Measurements from ENCODE around the gene NAPB. TPM values are rescaled to one million over a fixed set of nuclear protein-coding genes. Genes with fewer than 3 reads are reported as not detected.
A peak's percentile ranks its signal among the peaks of the same experiment; 100 is the strongest.
"Not testable (repeated sequence)": the region's sequence is repeated elsewhere in the genome, so short reads cannot be mapped to it uniquely, and the experiment has no call there.

NAPB gene
- 10 to 100 TPM in 1 of 3 donors, 1 to 10 TPM in 2; 6.1 to 11.2 (median 7.0) TPM for polyA plus RNA-seq

DNA sequence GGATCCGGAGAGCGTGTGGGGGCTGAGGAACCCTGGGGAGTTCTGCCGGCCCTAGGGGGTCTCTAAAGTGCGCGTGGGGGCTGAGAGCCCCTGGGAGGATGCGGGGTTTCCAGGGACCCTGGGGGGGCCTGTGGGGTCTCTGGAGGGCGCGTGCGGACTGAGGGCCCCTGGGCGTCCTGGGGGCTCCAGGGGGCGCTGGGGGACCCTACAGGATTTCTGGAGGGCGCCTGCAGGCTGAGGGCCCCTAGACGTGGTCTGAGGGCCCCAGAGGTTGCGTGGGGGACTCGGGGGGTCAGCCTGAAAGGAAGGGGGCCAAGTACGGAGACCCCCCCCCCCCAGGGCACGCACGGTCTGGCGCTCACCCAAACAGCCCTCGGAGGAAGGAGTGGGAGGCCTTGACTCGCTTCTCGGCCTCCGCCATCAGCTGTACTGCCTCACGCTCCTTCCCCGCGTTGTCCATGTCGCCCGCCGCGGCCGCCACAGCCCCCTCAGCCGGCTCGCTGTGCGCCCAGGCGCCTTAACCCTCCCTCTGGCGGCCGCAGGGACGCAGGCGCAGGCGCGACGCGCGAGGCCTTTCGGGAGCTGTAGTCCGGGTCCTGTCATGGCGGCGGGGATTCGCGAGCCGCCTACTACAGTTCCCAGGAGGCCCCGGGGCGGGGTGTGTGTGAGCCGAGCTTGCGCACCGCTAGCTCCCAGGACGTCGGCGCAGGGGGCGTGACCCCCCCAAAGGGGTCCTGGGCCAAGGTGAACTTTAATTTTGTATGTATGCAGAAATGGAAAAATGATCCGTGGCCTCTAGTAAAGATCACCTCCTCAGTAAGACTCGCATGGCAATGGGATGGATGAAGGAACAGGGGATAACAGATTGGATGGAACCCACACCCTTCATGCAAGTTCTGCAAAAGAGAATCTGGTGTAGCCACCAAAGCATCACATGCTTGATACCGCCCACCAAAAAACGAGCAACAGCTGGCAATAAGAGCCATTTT is at the start of gene NAPB:
Gene NAPB, minus strand, starts transcription at position 546 of the 989 bp plus-strand sequence. Its CDS starts 86 bp downstream, at position 460.
- Mint-ChIP-seq H3K9me3 (peaks cover 0 to 1% (median 0%) of the 10 kb centered on the region in 6 donors), H3K4me3 (peak within 1 kb of the TSS; percentile 83 to 96 (median 92)), H3K4me1 (peaks cover 43 to 49% of the 10 kb centered on the region in 2 donors), H3K27ac (peak within 1 kb of the TSS; percentile 69 to 89 (median 84)), H3K27me3 (ENCODE audit: low read depth in 3 of 3) (peaks cover 0 to 11% (median 2%) of the 10 kb centered on the region in 3 donors), H3K36me3 (no peaks in the 10 kb centered on the region)
- peak; percentile 90 to 92 (median 91) for DNase-seq

- peaks cover 3 to 12% (median 12%) of the 10 kb centered on the region in 3 donors for H3K36me3 Mint-ChIP-seq
- not testable (repeated sequence) for H3K4me3 Mint-ChIP-seq; DNase-seq; H3K27ac Mint-ChIP-seq; H3K27me3 Mint-ChIP-seq (ENCODE audit: low read depth in 3 of 3); H3K4me1 Mint-ChIP-seq
- peaks cover 3 to 24% (median 17%) of the 10 kb centered on the region in 6 donors for H3K9me3 Mint-ChIP-seq
Observed at GRCh38 chr20:23466961-23467360, 45.7 kb upstream of the NAPB start.

- Mint-ChIP-seq H3K4me3 (no peak overlapping the region), H3K9me3 (peaks cover 0 to 10% (median 2%) of the 10 kb centered on the region in 6 donors), H3K36me3 (peaks cover 0 to 4% (median 4%) of the 10 kb centered on the region in 3 donors), H3K4me1 (peaks cover 10 to 33% of the 10 kb centered on the region in 2 donors), H3K27me3 (ENCODE audit: low read depth in 3 of 3) (peaks cover 0 to 6% (median 0%) of the 10 kb centered on the region in 3 donors), H3K27ac (no peak overlapping the region)
- no peak for DNase-seq
Observed at GRCh38 chr20:23461180-23461579, 39.9 kb upstream of the NAPB start.

- Mint-ChIP-seq H3K4me1 (peaks cover 10 to 44% of the 10 kb centered on the region in 2 donors), H3K27ac (peak overlapping the region in 5 of 6 donors; percentile 25 to 92 (median 51))
Observed at GRCh38 chr20:23459461-23460150, 38.3 kb upstream of the NAPB start.

DNA sequence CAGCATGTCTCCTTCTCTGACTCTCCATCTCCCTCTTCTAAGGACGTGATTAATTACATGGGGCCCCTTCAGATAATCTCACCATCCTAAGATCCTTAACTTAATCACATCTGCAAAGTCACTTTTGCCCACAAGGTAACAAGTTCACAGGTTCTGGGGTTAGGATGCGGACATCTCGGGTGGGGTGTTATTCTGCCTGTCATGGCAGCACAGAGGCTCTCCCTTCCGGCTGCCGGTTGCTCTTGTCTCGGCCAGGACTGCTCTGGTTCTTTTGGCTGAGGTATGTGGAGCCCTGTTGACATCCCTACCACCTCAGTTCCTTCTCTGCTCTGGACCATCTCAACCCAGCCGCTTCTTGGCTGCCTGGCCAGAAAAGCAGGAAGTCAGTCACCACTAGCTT is 35.6 kb upstream of the NAPB start:
- peak; percentile 66 to 77 (median 72) for DNase-seq
- peak overlapping the region; percentile 66 to 89 (median 82) for H3K4me3 Mint-ChIP-seq
- H3K9me3 Mint-ChIP-seq, result no peaks in the 10 kb centered on the region
- peaks cover 7 to 49% of the 10 kb centered on the region in 2 donors for H3K4me1 Mint-ChIP-seq
- peaks cover 0 to 4% (median 2%) of the 10 kb centered on the region in 3 donors for H3K27me3 Mint-ChIP-seq (ENCODE audit: low read depth in 3 of 3)
- no peaks in the 10 kb centered on the region for H3K36me3 Mint-ChIP-seq
- peak overlapping the region in 4 of 6 donors; percentile 96 to 99 (median 98) for H3K27ac Mint-ChIP-seq

More at GRCh38 chr20:23459461-23460150, 38.3 kb upstream of the NAPB start:
- no peaks in the 10 kb centered on the region for H3K9me3 Mint-ChIP-seq
- peaks cover 0 to 4% (median 0%) of the 10 kb centered on the region in 3 donors for H3K36me3 Mint-ChIP-seq
- H3K4me3 Mint-ChIP-seq, result no peak overlapping the region
- H3K27me3 Mint-ChIP-seq (ENCODE audit: low read depth in 3 of 3), result peaks cover 0 to 3% (median 2%) of the 10 kb centered on the region in 3 donors
- no peak for DNase-seq

GRCh38 chr20:23456409-23456808 is 35.1 kb upstream of the NAPB start:
- Mint-ChIP-seq H3K36me3 (no peaks in the 10 kb centered on the region), H3K4me3 (peak overlapping the region; percentile 66 to 89 (median 82)), H3K27ac (peak overlapping the region in 4 of 6 donors; percentile 96 to 99 (median 98)), H3K9me3 (no peaks in the 10 kb centered on the region), H3K27me3 (ENCODE audit: low read depth in 3 of 3) (peaks cover 0 to 4% (median 2%) of the 10 kb centered on the region in 3 donors), H3K4me1 (peaks cover 4 to 49% of the 10 kb centered on the region in 2 donors)
- DNase-seq, result peak; percentile 73 to 79 (median 77)

DNA sequence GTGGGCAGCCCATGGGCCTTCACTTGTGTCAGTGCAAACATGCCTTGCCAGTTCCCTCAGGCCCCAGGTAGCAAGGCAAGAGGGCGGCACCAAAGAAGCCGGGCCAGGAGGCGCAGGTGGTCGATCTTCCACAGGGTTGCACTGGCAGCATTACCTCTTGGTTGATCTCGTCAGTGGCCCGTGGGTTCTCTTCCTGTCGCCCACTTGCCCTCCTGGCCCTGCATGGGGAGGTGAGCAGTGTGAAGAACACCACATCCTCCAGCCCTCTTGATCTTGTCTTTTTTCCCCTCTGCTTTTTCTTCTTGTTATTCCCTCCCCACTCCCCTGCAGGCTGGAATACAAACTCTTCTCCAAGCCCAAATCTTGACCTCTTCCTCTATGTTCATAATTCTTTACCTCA is 34.4 kb upstream of the NAPB start:
- Mint-ChIP-seq H3K27me3 (ENCODE audit: low read depth in 3 of 3) (peaks cover 0 to 4% (median 2%) of the 10 kb centered on the region in 3 donors), H3K4me3 (peak overlapping the region; percentile 66 to 89 (median 82)), H3K9me3 (no peaks in the 10 kb centered on the region), H3K36me3 (no peaks in the 10 kb centered on the region), H3K27ac (peak overlapping the region in 4 of 6 donors; percentile 96 to 99 (median 98)), H3K4me1 (peaks cover under 1 to 49% of the 10 kb centered on the region in 2 donors)
- peak; percentile 39 to 50 (median 48) for DNase-seq

- peak overlapping the region in 2 of 5 donors; percentile 8 to 50 for H3K4me3 Mint-ChIP-seq
- H3K27ac Mint-ChIP-seq, result peak overlapping the region in 4 of 6 donors; percentile 53 to 99 (median 97)
- H3K4me1 Mint-ChIP-seq, result peaks cover 5 to 54% of the 10 kb centered on the region in 2 donors
- no peak for DNase-seq
- peaks cover 0 to 4% (median 2%) of the 10 kb centered on the region in 3 donors for H3K27me3 Mint-ChIP-seq (ENCODE audit: low read depth in 3 of 3)
- no peaks in the 10 kb centered on the region for H3K9me3 Mint-ChIP-seq
- H3K36me3 Mint-ChIP-seq, result no peaks in the 10 kb centered on the region
Observed at GRCh38 chr20:23454816-23455215, 33.5 kb upstream of the NAPB start.

- Mint-ChIP-seq H3K36me3 (no peaks in the 10 kb centered on the region), H3K27ac (no peak overlapping the region), H3K4me1 (peaks cover 14 to 53% of the 10 kb centered on the region in 2 donors), H3K4me3 (no peak overlapping the region), H3K9me3 (no peaks in the 10 kb centered on the region), H3K27me3 (ENCODE audit: low read depth in 3 of 3) (peaks cover 0 to 7% (median 2%) of the 10 kb centered on the region in 3 donors)
- DNase-seq, result no peak
Observed at GRCh38 chr20:23453549-23454543, 32.6 kb upstream of the NAPB start.

GRCh38 chr20:23452776-23453175 is 31.5 kb upstream of the NAPB start, which contains the start of gene CST11:
Gene CST11 (minus strand): TSS chr20:23452876. CDS start chr20:23452811, 65 bp downstream.
- peak within 1 kb of the TSS in 4 of 6 donors; percentile 43 to 75 (median 64) for H3K27ac Mint-ChIP-seq
- no peaks in the 10 kb centered on the region for H3K9me3 Mint-ChIP-seq
- H3K27me3 Mint-ChIP-seq (ENCODE audit: low read depth in 3 of 3), result peaks cover 0 to 7% (median 2%) of the 10 kb centered on the region in 3 donors
- H3K36me3 Mint-ChIP-seq, result no peaks in the 10 kb centered on the region
- no peak within 1 kb of the TSS for H3K4me3 Mint-ChIP-seq
- no peak for DNase-seq
- H3K4me1 Mint-ChIP-seq, result peaks cover 14 to 43% of the 10 kb centered on the region in 2 donors

GRCh38 chr20:23451956-23452487 is 30.7 kb upstream of the NAPB start:
- no peak for DNase-seq
- H3K27ac Mint-ChIP-seq, result peak overlapping the region in 2 of 6 donors; percentile 70 to 75
- no peak overlapping the region for H3K4me3 Mint-ChIP-seq
- H3K27me3 Mint-ChIP-seq (ENCODE audit: low read depth in 3 of 3), result peaks cover 0 to 7% (median 2%) of the 10 kb centered on the region in 3 donors
- H3K9me3 Mint-ChIP-seq, result no peaks in the 10 kb centered on the region
- peaks cover 14 to 37% of the 10 kb centered on the region in 2 donors for H3K4me1 Mint-ChIP-seq
- H3K36me3 Mint-ChIP-seq, result no peaks in the 10 kb centered on the region

DNA sequence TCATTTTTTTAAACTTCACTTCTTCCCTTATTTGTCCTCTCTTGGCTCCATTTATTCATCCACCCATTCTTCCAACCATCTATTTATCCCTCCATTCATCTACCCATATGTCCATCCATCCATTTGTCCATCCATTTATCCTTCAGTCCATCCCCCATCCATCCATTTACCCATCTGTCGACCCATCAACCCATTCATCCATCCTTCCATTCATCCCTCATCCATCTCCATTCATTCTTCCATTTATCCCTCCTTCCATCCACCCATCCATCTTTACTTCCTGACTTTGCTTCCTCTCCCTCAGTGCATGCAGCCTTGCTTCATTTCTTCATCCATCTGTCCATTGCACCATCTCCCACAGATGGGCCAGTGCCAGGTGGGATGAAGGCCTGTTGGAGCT is 29.6 kb upstream of the NAPB start:
- peaks cover 14 to 25% of the 10 kb centered on the region in 2 donors for H3K4me1 Mint-ChIP-seq
- H3K36me3 Mint-ChIP-seq, result no peaks in the 10 kb centered on the region
- H3K27ac Mint-ChIP-seq, result peak overlapping the region in 3 of 6 donors; percentile 8 to 84 (median 51)
- H3K27me3 Mint-ChIP-seq (ENCODE audit: low read depth in 3 of 3), result peaks cover 0 to 4% (median 2%) of the 10 kb centered on the region in 3 donors
- H3K4me3 Mint-ChIP-seq, result no peak overlapping the region
- no peaks in the 10 kb centered on the region for H3K9me3 Mint-ChIP-seq
- DNase-seq, result no peak

Measured in immature natural killer cell (primary cell).